HCT116 (cell line): Measurements from ENCODE around the gene ABTB2. TPM values are rescaled to one million over a fixed set of nuclear protein-coding genes. Genes with fewer than 3 reads are reported as not detected.

Experiments used
- ATAC-seq: fragments of 200-7000 bp; cut with Tn5 transposase; 2 replicates; pipeline ENCODE4 v1.9.1; 2020; ENCODE audit warnings: mild to moderate bottlenecking, moderate library complexity
- BruUV-seq: library from RNA; stranded (reverse); fragments of 400-500 nt; replicated peaks from 2 replicates; lab custom pipeline; 2021; lab: Mats Ljungman, UMichigan
- CTCF ChIA-PET: fragments of 300-600 bp; sonication (Branson Sonifier 250); formaldehyde crosslinking; loops from one replicate; lab custom pipeline; 2021; ENCODE audit warnings: antibody characterized with exemption; lab: Charles Lee
- POLR2A ChIA-PET: fragments of 300-600, 350-600 bp; sonication (Branson Sonifier 250); formaldehyde crosslinking; loops from one replicate; lab custom pipeline; 2021; ENCODE audit warnings: antibody characterized with exemption; lab: Charles Lee
- RAD21 ChIA-PET, 2 experiments: fragments of 300-600 bp; sonication (Branson Sonifier 250); formaldehyde crosslinking; loops; one replicate each; lab custom pipeline; 2023; ENCODE audit warnings: low total read pairs in 2 of 2; ENCODE audit not compliant: uncharacterized antibody in 2 of 2, unreplicated experiment in 2 of 2, low non-redundant PET in 1 of 2; lab: Charles Lee
- DNase-seq: peaks from one replicate; pipeline ENCODE4 v3.0.0-alpha.2; 2010; ENCODE audit warnings: low read depth, low spot score
- H2AFZ ChIP-seq: fragments of 200-600 bp; shearing (Covaris generic), sonication (generic); 2 replicates; pipeline ENCODE4 v1.6.1; 2017; ENCODE audit warnings: low read depth, mixed run types, mixed read lengths, antibody characterized with exemption, low read length; ENCODE audit not compliant: poor library complexity, severe bottlenecking
- H3K27ac ChIP-seq: 2 replicates; pipeline ENCODE4 v1.5.1; 2012; ENCODE audit warnings: low read depth, low read length
- H3K27me3 ChIP-seq: fragments of 200-600 bp; sonication (generic); 2 replicates; pipeline ENCODE4 v1.6.1; 2016; ENCODE audit warnings: mixed run types, low read length, mixed read lengths; ENCODE audit not compliant: insufficient read depth
- H3K36me3 ChIP-seq, 2 experiments: fragments of 200-500 bp in 1 of 2; fragments of 200-600 bp in 1 of 2; sonication (Bioruptor generic) in 1 of 2; sonication (generic) in 1 of 2; 2 replicates each; pipeline versions ENCODE4 v1.5.1 to v1.6.1; 2014 to 2016; ENCODE audit warnings: low read length in 2 of 2, inconsistent platforms in 1 of 2, mixed read lengths in 1 of 2, mixed run types in 1 of 2; ENCODE audit not compliant: insufficient read depth in 2 of 2, control insufficient read depth in 1 of 2
- H3K4me1 ChIP-seq, 2 experiments: fragments of 200-600 bp in 1 of 2; sonication (generic) in 1 of 2; 2 replicates each; pipeline versions ENCODE4 v1.5.1 to v1.6.1; 2012 to 2017; ENCODE audit warnings: low read length in 2 of 2, inconsistent platforms in 1 of 2, mild to moderate bottlenecking in 1 of 2, mixed read lengths in 1 of 2, mixed run types in 1 of 2, moderate library complexity in 1 of 2; ENCODE audit not compliant: insufficient read depth in 2 of 2, control insufficient read depth in 1 of 2
- H3K4me2 ChIP-seq: fragments of 200-600 bp; sonication (generic); 2 replicates; pipeline ENCODE4 v1.6.1; 2017; ENCODE audit warnings: mixed run types, low read length, mixed read lengths
- H3K4me3 ChIP-seq, 2 experiments: fragments of 200-600 bp in 1 of 2; sonication (generic) in 1 of 2; replicated peaks in 1 of 2; 2 replicates each; pipeline ENCODE4 v1.5.1; 2011 to 2016; ENCODE audit warnings: low read length in 2 of 2, control low read depth in 1 of 2, low read depth in 1 of 2, mild to moderate bottlenecking in 1 of 2, mixed read lengths in 1 of 2, mixed run types in 1 of 2
- H3K79me2 ChIP-seq: fragments of 200-600 bp; sonication (generic); 2 replicates; pipeline ENCODE4 v1.6.1; 2017; ENCODE audit warnings: mild to moderate bottlenecking, mixed run types, low read length, moderate library complexity, mixed read lengths; ENCODE audit not compliant: insufficient read depth
- H3K9ac ChIP-seq: fragments of 200-600 bp; sonication (generic); 2 replicates; pipeline ENCODE4 v1.6.1; 2016; ENCODE audit warnings: low read length, mixed read lengths
- H3K9me2 ChIP-seq: fragments of 200-600 bp; sonication (generic), shearing (Covaris generic); 2 replicates; pipeline ENCODE4 v1.6.1; 2017; ENCODE audit warnings: mixed run types, mild to moderate bottlenecking, moderate library complexity; ENCODE audit not compliant: insufficient read depth
- H3K9me3 ChIP-seq, 2 experiments: fragments of 200-500 bp in 1 of 2; fragments of 200-600 bp in 1 of 2; sonication (Bioruptor generic) in 1 of 2; sonication (generic) in 1 of 2; 2 replicates each; pipeline ENCODE4 v1.6.1; 2014 to 2017; ENCODE audit warnings: low read length in 2 of 2, mixed read lengths in 2 of 2, inconsistent platforms in 1 of 2, low read depth in 1 of 2, mild to moderate bottlenecking in 1 of 2, mixed run types in 1 of 2, moderate library complexity in 1 of 2; ENCODE audit not compliant: control insufficient read depth in 1 of 2, insufficient read depth in 1 of 2
- H4K20me1 ChIP-seq: fragments of 200-600 bp; sonication (generic), shearing (Covaris generic); 2 replicates; pipeline ENCODE4 v1.6.1; 2017; ENCODE audit warnings: mixed run types, mild to moderate bottlenecking, moderate library complexity; ENCODE audit not compliant: insufficient read depth
- EGR1 ChIP-seq: IDR thresholded peaks from 2 replicates; pipeline ENCODE4 v1.6.1; 2012; ENCODE audit warnings: low read depth
- EZH2 ChIP-seq: fragments of 200-600 bp; sonication (generic); IDR thresholded peaks from 2 replicates; pipeline ENCODE4 v1.6.1; 2017; ENCODE audit warnings: antibody characterized with exemption, mixed run types
- EZH2phosphoT487 ChIP-seq: fragments of 200-600 bp; IDR thresholded peaks from 2 replicates; pipeline ENCODE4 v1.6.1; 2018; ENCODE audit warnings: antibody characterized with exemption, borderline replicate concordance
- POLR2AphosphoS5 ChIP-seq: IDR thresholded peaks from 2 replicates; pipeline ENCODE4 v1.6.1; 2011; ENCODE audit warnings: mild to moderate bottlenecking, low read depth, low read length, moderate library complexity
- RAD21 ChIP-seq: IDR thresholded peaks from 2 replicates; pipeline ENCODE4 v1.6.1; 2012; ENCODE audit warnings: low read depth, mild to moderate bottlenecking
- SIN3A ChIP-seq: IDR thresholded peaks from 2 replicates; pipeline ENCODE4 v1.6.1; 2012; ENCODE audit warnings: low read depth
- SP1 ChIP-seq: IDR thresholded peaks from 2 replicates; pipeline ENCODE4 v1.6.1; 2012; ENCODE audit warnings: low read depth
- YY1 ChIP-seq: IDR thresholded peaks from 2 replicates; pipeline ENCODE4 v1.6.1; 2011; ENCODE audit warnings: low read length, low read depth, moderate library complexity, mild to moderate bottlenecking; ENCODE audit not compliant: insufficient replicate concordance; ENCODE audit errors: extremely low read depth
- ZFX ChIP-seq: fragments of 450-650 bp; IDR thresholded peaks from 2 replicates; pipeline ENCODE4 v1.6.1; 2017
- intact Hi-C: fragments of 100-400 bp; cut with micrococcal nuclease; formaldehyde crosslinking; loops from 2 replicates; pipeline ENCODE4 v1.10.0; 2022
- total RNA-seq: library from RNA; stranded (reverse); gene quantifications from one replicate; pipeline ENCODE4 v1.2.1, GENCODE V29; 2021; ENCODE audit not compliant: unreplicated experiment
- TF ChIP-seq, protein P1 (sequence below): IDR thresholded peaks from 2 replicates; pipeline ENCODE4 v1.6.1; 2012; ENCODE audit warnings: low read depth
- TF ChIP-seq, protein P2 (sequence below), 3 experiments: fragments of 200-600 bp in 1 of 3; sonication (generic) in 1 of 3; IDR thresholded peaks in 2 of 3; conservative IDR thresholded peaks in 1 of 3; 2 replicates each; pipeline ENCODE4 v1.5.1; 2012 to 2017; ENCODE audit warnings: low read depth in 2 of 3, low read length in 2 of 3, antibody characterized with exemption in 1 of 3, borderline replicate concordance in 1 of 3, control low read depth in 1 of 3, mild to moderate bottlenecking in 1 of 3, mixed read lengths in 1 of 3, mixed run types in 1 of 3, moderate library complexity in 1 of 3; ENCODE audit not compliant: insufficient read depth in 1 of 3

ABTB2 gene
- total RNA-seq, 1 experiment from 2014 or later = 6.8 TPM

DNA sequence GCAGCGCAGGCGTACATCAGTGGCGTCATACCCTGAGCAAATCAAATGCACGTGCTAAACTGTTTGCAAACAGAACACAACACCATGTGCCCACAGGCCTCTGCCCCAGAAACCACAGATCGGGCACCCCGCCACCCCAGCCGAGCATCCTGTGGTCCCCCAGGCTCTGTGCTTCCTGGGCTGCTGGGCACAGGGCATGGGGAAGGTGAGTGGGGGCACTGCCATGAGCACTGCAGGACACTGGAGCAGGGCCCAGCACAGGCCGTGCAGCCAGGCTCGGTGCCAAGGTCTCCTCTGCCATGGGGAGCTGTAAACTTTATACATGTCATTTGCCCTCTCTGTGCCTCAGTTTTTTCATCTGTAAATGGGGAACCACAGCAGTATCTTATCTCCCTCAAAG is 189.8 kb downstream of the ABTB2 start:
- H3K9me3 ChIP-seq = no peaks in the 10 kb centered on the region
- intact Hi-C loops = no loop called here
- no peak overlapping the region for H2AFZ ChIP-seq
- ChIA-PET CTCF (no interaction called here), POLR2A (no interaction called here), RAD21 (no interaction called here)
- H3K9me2 ChIP-seq = no peaks in the 10 kb centered on the region
- no peaks in the 10 kb centered on the region for H4K20me1 ChIP-seq
- H3K4me3 ChIP-seq = no peak overlapping the region
- H3K4me1 ChIP-seq = peaks cover 0 to 9% of the 10 kb centered on the region in 2 experiments; a peak in 2 of 4 replicates
- no peaks in the 10 kb centered on the region for H3K27me3 ChIP-seq
- ATAC-seq (no peak), DNase-seq (no peak)
- BruUV-seq = no TSS peak
- no peak overlapping the region for H3K4me2 ChIP-seq
- no peak overlapping the region for H3K27ac ChIP-seq
- H3K79me2 ChIP-seq = no peaks in the 10 kb centered on the region
- no peak overlapping the region for H3K9ac ChIP-seq
- TF ChIP-seq RAD21 (no peak), EZH2phosphoT487 (no peak), EGR1 (no peak), POLR2AphosphoS5 (no peak), SIN3A (no peak), YY1 (no peak), SP1 (no peak), ZFX (no peak), EZH2 (no peak)
- TF ChIP-seq, protein P1, sequence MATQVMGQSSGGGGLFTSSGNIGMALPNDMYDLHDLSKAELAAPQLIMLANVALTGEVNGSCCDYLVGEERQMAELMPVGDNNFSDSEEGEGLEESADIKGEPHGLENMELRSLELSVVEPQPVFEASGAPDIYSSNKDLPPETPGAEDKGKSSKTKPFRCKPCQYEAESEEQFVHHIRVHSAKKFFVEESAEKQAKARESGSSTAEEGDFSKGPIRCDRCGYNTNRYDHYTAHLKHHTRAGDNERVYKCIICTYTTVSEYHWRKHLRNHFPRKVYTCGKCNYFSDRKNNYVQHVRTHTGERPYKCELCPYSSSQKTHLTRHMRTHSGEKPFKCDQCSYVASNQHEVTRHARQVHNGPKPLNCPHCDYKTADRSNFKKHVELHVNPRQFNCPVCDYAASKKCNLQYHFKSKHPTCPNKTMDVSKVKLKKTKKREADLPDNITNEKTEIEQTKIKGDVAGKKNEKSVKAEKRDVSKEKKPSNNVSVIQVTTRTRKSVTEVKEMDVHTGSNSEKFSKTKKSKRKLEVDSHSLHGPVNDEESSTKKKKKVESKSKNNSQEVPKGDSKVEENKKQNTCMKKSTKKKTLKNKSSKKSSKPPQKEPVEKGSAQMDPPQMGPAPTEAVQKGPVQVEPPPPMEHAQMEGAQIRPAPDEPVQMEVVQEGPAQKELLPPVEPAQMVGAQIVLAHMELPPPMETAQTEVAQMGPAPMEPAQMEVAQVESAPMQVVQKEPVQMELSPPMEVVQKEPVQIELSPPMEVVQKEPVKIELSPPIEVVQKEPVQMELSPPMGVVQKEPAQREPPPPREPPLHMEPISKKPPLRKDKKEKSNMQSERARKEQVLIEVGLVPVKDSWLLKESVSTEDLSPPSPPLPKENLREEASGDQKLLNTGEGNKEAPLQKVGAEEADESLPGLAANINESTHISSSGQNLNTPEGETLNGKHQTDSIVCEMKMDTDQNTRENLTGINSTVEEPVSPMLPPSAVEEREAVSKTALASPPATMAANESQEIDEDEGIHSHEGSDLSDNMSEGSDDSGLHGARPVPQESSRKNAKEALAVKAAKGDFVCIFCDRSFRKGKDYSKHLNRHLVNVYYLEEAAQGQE = no peak
- TF ChIP-seq, protein P2, sequence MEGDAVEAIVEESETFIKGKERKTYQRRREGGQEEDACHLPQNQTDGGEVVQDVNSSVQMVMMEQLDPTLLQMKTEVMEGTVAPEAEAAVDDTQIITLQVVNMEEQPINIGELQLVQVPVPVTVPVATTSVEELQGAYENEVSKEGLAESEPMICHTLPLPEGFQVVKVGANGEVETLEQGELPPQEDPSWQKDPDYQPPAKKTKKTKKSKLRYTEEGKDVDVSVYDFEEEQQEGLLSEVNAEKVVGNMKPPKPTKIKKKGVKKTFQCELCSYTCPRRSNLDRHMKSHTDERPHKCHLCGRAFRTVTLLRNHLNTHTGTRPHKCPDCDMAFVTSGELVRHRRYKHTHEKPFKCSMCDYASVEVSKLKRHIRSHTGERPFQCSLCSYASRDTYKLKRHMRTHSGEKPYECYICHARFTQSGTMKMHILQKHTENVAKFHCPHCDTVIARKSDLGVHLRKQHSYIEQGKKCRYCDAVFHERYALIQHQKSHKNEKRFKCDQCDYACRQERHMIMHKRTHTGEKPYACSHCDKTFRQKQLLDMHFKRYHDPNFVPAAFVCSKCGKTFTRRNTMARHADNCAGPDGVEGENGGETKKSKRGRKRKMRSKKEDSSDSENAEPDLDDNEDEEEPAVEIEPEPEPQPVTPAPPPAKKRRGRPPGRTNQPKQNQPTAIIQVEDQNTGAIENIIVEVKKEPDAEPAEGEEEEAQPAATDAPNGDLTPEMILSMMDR (IDR thresholded peaks at IDR 0.05 in 2 of 3, conservative IDR thresholded peaks at IDR 0.05 in 1 of 3; ENCODE audit: borderline replicate concordance in 1 of 3, insufficient read depth in 1 of 3, low read depth in 2 of 3, low read length in 2 of 3) = no peak
- H3K36me3 ChIP-seq = no peaks in the 10 kb centered on the region
